Measurements from ENCODE around the gene SYTL3. TPM values are rescaled to one million over a fixed set of nuclear protein-coding genes. Genes with fewer than 3 reads are reported as not detected.

Gene SYTL3
- total and polyA plus RNA-seq, 9 of the 15 experiments (the other 6 are each of a cell fraction or from before 2014, with no cell fraction given), result 0.04 to 0.46 (median 0.17) TPM; not detected in 1

GRCh38 chr6:158644231-158645063, 5.4 kb upstream of the SYTL3 start, which contains the start of gene DYNLT1 (continued):
- TF ChIP-seq, protein P1, sequence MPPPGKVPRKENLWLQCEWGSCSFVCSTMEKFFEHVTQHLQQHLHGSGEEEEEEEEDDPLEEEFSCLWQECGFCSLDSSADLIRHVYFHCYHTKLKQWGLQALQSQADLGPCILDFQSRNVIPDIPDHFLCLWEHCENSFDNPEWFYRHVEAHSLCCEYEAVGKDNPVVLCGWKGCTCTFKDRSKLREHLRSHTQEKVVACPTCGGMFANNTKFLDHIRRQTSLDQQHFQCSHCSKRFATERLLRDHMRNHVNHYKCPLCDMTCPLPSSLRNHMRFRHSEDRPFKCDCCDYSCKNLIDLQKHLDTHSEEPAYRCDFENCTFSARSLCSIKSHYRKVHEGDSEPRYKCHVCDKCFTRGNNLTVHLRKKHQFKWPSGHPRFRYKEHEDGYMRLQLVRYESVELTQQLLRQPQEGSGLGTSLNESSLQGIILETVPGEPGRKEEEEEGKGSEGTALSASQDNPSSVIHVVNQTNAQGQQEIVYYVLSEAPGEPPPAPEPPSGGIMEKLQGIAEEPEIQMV (tag; conservative IDR thresholded peaks at IDR 0.05; ENCODE audit: low read depth), result no peak
- TF ChIP-seq, protein P2, sequence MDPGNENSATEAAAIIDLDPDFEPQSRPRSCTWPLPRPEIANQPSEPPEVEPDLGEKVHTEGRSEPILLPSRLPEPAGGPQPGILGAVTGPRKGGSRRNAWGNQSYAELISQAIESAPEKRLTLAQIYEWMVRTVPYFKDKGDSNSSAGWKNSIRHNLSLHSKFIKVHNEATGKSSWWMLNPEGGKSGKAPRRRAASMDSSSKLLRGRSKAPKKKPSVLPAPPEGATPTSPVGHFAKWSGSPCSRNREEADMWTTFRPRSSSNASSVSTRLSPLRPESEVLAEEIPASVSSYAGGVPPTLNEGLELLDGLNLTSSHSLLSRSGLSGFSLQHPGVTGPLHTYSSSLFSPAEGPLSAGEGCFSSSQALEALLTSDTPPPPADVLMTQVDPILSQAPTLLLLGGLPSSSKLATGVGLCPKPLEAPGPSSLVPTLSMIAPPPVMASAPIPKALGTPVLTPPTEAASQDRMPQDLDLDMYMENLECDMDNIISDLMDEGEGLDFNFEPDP (CRISPR knock-in tag; IDR thresholded peaks at IDR 0.05), result no peak
- no peak for TF ChIP-seq THAP7 (CRISPR knock-in tag; IDR thresholded peaks at IDR 0.05)
- TF ChIP-seq MAFK (IDR thresholded peaks at IDR 0.05; ENCODE audit: low read length), result no peak
- no peak for TF ChIP-seq SLC30A9 (CRISPR knock-in tag; IDR thresholded peaks at IDR 0.05)
- TF ChIP-seq RHOXF2B (CRISPR knock-in tag; conservative IDR thresholded peaks at IDR 0.05), result no peak
- TF ChIP-seq, protein P3, sequence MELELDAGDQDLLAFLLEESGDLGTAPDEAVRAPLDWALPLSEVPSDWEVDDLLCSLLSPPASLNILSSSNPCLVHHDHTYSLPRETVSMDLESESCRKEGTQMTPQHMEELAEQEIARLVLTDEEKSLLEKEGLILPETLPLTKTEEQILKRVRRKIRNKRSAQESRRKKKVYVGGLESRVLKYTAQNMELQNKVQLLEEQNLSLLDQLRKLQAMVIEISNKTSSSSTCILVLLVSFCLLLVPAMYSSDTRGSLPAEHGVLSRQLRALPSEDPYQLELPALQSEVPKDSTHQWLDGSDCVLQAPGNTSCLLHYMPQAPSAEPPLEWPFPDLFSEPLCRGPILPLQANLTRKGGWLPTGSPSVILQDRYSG (tag; conservative IDR thresholded peaks at IDR 0.05; ENCODE audit: low read depth), result 0 out of 2 replicates have a peak, but pooled peaks have one; percentile 39
- TF ChIP-seq, protein P4, sequence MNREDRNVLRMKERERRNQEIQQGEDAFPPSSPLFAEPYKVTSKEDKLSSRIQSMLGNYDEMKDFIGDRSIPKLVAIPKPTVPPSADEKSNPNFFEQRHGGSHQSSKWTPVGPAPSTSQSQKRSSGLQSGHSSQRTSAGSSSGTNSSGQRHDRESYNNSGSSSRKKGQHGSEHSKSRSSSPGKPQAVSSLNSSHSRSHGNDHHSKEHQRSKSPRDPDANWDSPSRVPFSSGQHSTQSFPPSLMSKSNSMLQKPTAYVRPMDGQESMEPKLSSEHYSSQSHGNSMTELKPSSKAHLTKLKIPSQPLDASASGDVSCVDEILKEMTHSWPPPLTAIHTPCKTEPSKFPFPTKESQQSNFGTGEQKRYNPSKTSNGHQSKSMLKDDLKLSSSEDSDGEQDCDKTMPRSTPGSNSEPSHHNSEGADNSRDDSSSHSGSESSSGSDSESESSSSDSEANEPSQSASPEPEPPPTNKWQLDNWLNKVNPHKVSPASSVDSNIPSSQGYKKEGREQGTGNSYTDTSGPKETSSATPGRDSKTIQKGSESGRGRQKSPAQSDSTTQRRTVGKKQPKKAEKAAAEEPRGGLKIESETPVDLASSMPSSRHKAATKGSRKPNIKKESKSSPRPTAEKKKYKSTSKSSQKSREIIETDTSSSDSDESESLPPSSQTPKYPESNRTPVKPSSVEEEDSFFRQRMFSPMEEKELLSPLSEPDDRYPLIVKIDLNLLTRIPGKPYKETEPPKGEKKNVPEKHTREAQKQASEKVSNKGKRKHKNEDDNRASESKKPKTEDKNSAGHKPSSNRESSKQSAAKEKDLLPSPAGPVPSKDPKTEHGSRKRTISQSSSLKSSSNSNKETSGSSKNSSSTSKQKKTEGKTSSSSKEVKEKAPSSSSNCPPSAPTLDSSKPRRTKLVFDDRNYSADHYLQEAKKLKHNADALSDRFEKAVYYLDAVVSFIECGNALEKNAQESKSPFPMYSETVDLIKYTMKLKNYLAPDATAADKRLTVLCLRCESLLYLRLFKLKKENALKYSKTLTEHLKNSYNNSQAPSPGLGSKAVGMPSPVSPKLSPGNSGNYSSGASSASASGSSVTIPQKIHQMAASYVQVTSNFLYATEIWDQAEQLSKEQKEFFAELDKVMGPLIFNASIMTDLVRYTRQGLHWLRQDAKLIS (CRISPR knock-in tag; IDR thresholded peaks at IDR 0.05), result 0 out of 2 replicates have a peak, but pooled peaks have one; percentile 88
- no peak for TF ChIP-seq POLR3G (IDR thresholded peaks at IDR 0.05; ENCODE audit: extremely low read depth, insufficient read length, insufficient replicate concordance)
- no peak for TF ChIP-seq STAT5B (CRISPR knock-in tag; IDR thresholded peaks at IDR 0.05)
- no peak for TF ChIP-seq ZNF444 (CRISPR knock-in tag; IDR thresholded peaks at IDR 0.05)
- TF ChIP-seq YY1 (IDR thresholded peaks at IDR 0.05; ENCODE audit: borderline replicate concordance in 1 of 3, control insufficient read depth in 1 of 3, extremely low read depth in 1 of 3, insufficient read depth in 3 of 3, insufficient read length in 1 of 3, insufficient replicate concordance in 2 of 3, low read depth in 1 of 3, low read length in 2 of 3), result peak; percentile 49 to 93 (median 86)
- peak; percentile 93; the same call in 1 of the 2 replicates for TF ChIP-seq ZC3H4 (CRISPR knock-in tag; IDR thresholded peaks at IDR 0.05; ENCODE audit: borderline replicate concordance)
- TF ChIP-seq MNT (conservative IDR thresholded peaks at IDR 0.05), result peak; percentile 85 to 92
- no peak; the same call in 1 of the 2 replicates for TF ChIP-seq ZFPM2 (CRISPR knock-in tag; IDR thresholded peaks at IDR 0.05)

Data from K562 (cell line).